GM12801 (cell line): ENCODE measurements around the gene PRR5.

Source experiments
- CTCF ChIP-seq: IDR thresholded peaks from one replicate; pipeline ENCODE4 v1.5.1; 2011; ENCODE audit warnings: control low read depth; ENCODE audit not compliant: insufficient read length; ENCODE audit errors: extremely low read depth

Gene PRR5

GRCh38 chr22:44701824-44702478 lies at the start of gene PRR5:
PRR5 (plus strand) TSS chr22:44702204; CDS start chr22:44702475, 271 bp downstream.
- no peak for TF ChIP-seq CTCF

- no peak for TF ChIP-seq CTCF
Measured at GRCh38 chr22:44658311-44658953, 43.6 kb upstream of the PRR5 start.

GRCh38 chr22:44659140-44659539 lies 42.9 kb upstream of the PRR5 start:
- no peak for TF ChIP-seq CTCF

- no peak for TF ChIP-seq CTCF
Measured at GRCh38 chr22:44660051-44660830, 41.8 kb upstream of the PRR5 start.

GRCh38 chr22:44661070-44661469 lies 40.9 kb upstream of the PRR5 start:
- TF ChIP-seq CTCF = no peak

- no peak for TF ChIP-seq CTCF
Measured at GRCh38 chr22:44661659-44662569, 40.1 kb upstream of the PRR5 start.
